ENCODE measurements around the gene PFAS.
"Not testable (repeated sequence)": the region's sequence is repeated elsewhere in the genome, so short reads cannot be mapped to it uniquely, and the experiment has no call there.

The PFAS gene

GRCh38 chr17:8210761-8211458, 38.2 kb upstream of the PFAS start:
- H3K9me3 ChIP-seq (ENCODE audit: control insufficient read depth, low read length) = no peaks in the 10 kb centered on the region
- H3K79me2 ChIP-seq = no peaks in the 10 kb centered on the region
- TF ChIP-seq CTCF (IDR thresholded peaks at IDR 0.05) = no peak
- H3K4me2 ChIP-seq (ENCODE audit: low read length) = peak overlapping the region; percentile 99
- H3K27me3 ChIP-seq (ENCODE audit: control insufficient read depth, insufficient read depth, low read length) = no peaks in the 10 kb centered on the region
- no peaks in the 10 kb centered on the region for H3K36me3 ChIP-seq (ENCODE audit: control insufficient read depth, insufficient read depth, low read length)
- H3K9ac ChIP-seq = no peak overlapping the region
- H3K4me3 ChIP-seq (ENCODE audit: low read depth, low read length) = peak overlapping the region; percentile 77
- H3K27ac ChIP-seq = peak overlapping the region; percentile 22
- peaks cover 6% of the 10 kb centered on the region for H3K4me1 ChIP-seq
- H2AFZ ChIP-seq = peak overlapping the region; percentile 68

- no peak for TF ChIP-seq CTCF (IDR thresholded peaks at IDR 0.05)
- H3K4me2 ChIP-seq (ENCODE audit: low read length) = no peak overlapping the region
- no peak overlapping the region for H2AFZ ChIP-seq
- H3K36me3 ChIP-seq (ENCODE audit: control insufficient read depth, insufficient read depth, low read length) = no peaks in the 10 kb centered on the region
- H3K9ac ChIP-seq = no peak overlapping the region
- H3K27me3 ChIP-seq (ENCODE audit: control insufficient read depth, insufficient read depth, low read length) = no peaks in the 10 kb centered on the region
- H3K27ac ChIP-seq = no peak overlapping the region
- peaks cover 6% of the 10 kb centered on the region for H3K4me1 ChIP-seq
- H3K4me3 ChIP-seq (ENCODE audit: low read depth, low read length) = no peak overlapping the region
- H3K9me3 ChIP-seq (ENCODE audit: control insufficient read depth, low read length) = no peaks in the 10 kb centered on the region
- H3K79me2 ChIP-seq = no peaks in the 10 kb centered on the region
These were observed 36.5 kb upstream of the PFAS start for GRCh38 chr17:8212312-8213180.

GRCh38 chr17:8214000-8214399, 35.1 kb upstream of the PFAS start:
- not testable (repeated sequence) for H3K4me2 ChIP-seq (ENCODE audit: low read length); H3K27me3 ChIP-seq (ENCODE audit: control insufficient read depth, insufficient read depth, low read length); H2AFZ ChIP-seq; H3K4me1 ChIP-seq; H3K9ac ChIP-seq; H3K36me3 ChIP-seq (ENCODE audit: control insufficient read depth, insufficient read depth, low read length); H3K9me3 ChIP-seq (ENCODE audit: control insufficient read depth, low read length); H3K4me3 ChIP-seq (ENCODE audit: low read depth, low read length); H3K27ac ChIP-seq; H3K79me2 ChIP-seq

GRCh38 chr17:8220783-8221662, 28.1 kb upstream of the PFAS start:
- Histone ChIP-seq H2AFZ (peak overlapping the region; percentile 87), H3K9me3 (ENCODE audit: control insufficient read depth, low read length) (no peaks in the 10 kb centered on the region), H3K4me3 (ENCODE audit: low read depth, low read length) (peak overlapping the region; percentile 86), H3K36me3 (ENCODE audit: control insufficient read depth, insufficient read depth, low read length) (no peaks in the 10 kb centered on the region), H3K27me3 (ENCODE audit: control insufficient read depth, insufficient read depth, low read length) (no peaks in the 10 kb centered on the region), H3K4me2 (ENCODE audit: low read length) (peak overlapping the region; percentile 94), H3K4me1 (peaks cover 9% of the 10 kb centered on the region), H3K27ac (peak overlapping the region; percentile 98), H3K79me2 (no peaks in the 10 kb centered on the region), H3K9ac (no peak overlapping the region)
- no peak for TF ChIP-seq CTCF (IDR thresholded peaks at IDR 0.05)

Data from parathyroid adenoma (tissue), 2 donors.